Panc1 (cell line): ENCODE results near the gene TNFRSF21. TPM values are rescaled to one million over a fixed set of nuclear protein-coding genes. Genes with fewer than 3 reads are reported as not detected.

Experiments
- ATAC-seq: fragments of 200-7000 bp; cut with Tn5 transposase; 2 replicates; pipeline ENCODE4 v1.9.1; 2020; ENCODE audit warnings: mild to moderate bottlenecking, moderate library complexity
- BruUV-seq: library from RNA; stranded (reverse); fragments of 400-500 nt; replicated peaks from 2 replicates; lab custom pipeline; 2021; lab: Mats Ljungman, UMichigan
- CTCF ChIA-PET: fragments of 300-600 bp; sonication (Branson Sonifier 250); formaldehyde crosslinking; loops from one replicate; lab custom pipeline; 2022; ENCODE audit warnings: antibody characterized with exemption; lab: Charles Lee
- POLR2A ChIA-PET: fragments of 300-600 bp; sonication (Branson Sonifier 250); formaldehyde crosslinking; loops from one replicate; lab custom pipeline; 2022; ENCODE audit warnings: antibody characterized with exemption; lab: Charles Lee
- DNase-seq: peaks from one replicate; pipeline ENCODE4 v3.0.0-alpha.2; 2010; ENCODE audit warnings: low read depth, low spot score
- H3K27ac ChIP-seq: 2 replicates; pipeline ENCODE4 v1.5.1; 2011; ENCODE audit warnings: mild to moderate bottlenecking, low read length, inconsistent platforms
- H3K27me3 ChIP-seq: fragments of 200-500 bp; sonication (Bioruptor generic); 2 replicates; pipeline ENCODE4 v1.6.0; 2014; ENCODE audit warnings: low read length, inconsistent platforms; ENCODE audit not compliant: control insufficient read depth, insufficient read depth
- H3K36me3 ChIP-seq: fragments of 200-500 bp; sonication (Bioruptor generic); 2 replicates; pipeline ENCODE4 v1.5.1; 2014; ENCODE audit warnings: inconsistent platforms, mild to moderate bottlenecking, low read length, moderate library complexity; ENCODE audit not compliant: control insufficient read depth, insufficient read depth
- H3K4me1 ChIP-seq: 2 replicates; pipeline ENCODE4 v1.5.1; 2011; ENCODE audit warnings: inconsistent platforms, mild to moderate bottlenecking, low read length, moderate library complexity; ENCODE audit not compliant: control insufficient read depth, insufficient read depth
- H3K4me3 ChIP-seq, 2 experiments: 2 replicates each; pipeline ENCODE4 v1.5.1; 2011 to 2012; ENCODE audit warnings: low read depth in 2 of 2, low read length in 2 of 2, mild to moderate bottlenecking in 2 of 2, inconsistent platforms in 1 of 2, moderate library complexity in 1 of 2
- H3K9me3 ChIP-seq: fragments of 200-500 bp; sonication (Bioruptor generic); 2 replicates; pipeline ENCODE4 v1.5.1; 2014; ENCODE audit warnings: low read depth, mild to moderate bottlenecking, inconsistent platforms, low read length, moderate library complexity; ENCODE audit not compliant: control insufficient read depth, insufficient read depth
- CTCF ChIP-seq: fragments of 450-650 bp; IDR thresholded peaks from 2 replicates; pipeline ENCODE4 v1.5.1; 2017; ENCODE audit warnings: mild to moderate bottlenecking
- POLR2AphosphoS5 ChIP-seq: IDR thresholded peaks from 2 replicates; pipeline ENCODE4 v1.6.1; 2012; ENCODE audit warnings: mild to moderate bottlenecking, low read depth, low read length, moderate library complexity
- REST ChIP-seq, 2 experiments: IDR thresholded peaks; 2 replicates each; pipeline ENCODE4 v1.6.1; 2011 to 2012; ENCODE audit warnings: low read depth in 2 of 2, control low read depth in 1 of 2, low read length in 1 of 2, mild to moderate bottlenecking in 1 of 2, moderate library complexity in 1 of 2; ENCODE audit not compliant: insufficient read depth in 1 of 2
- SIN3A ChIP-seq: IDR thresholded peaks from 2 replicates; pipeline ENCODE4 v1.6.1; 2012; ENCODE audit warnings: low read depth, mild to moderate bottlenecking, low read length, moderate library complexity, borderline replicate concordance; ENCODE audit not compliant: insufficient read depth
- TCF7L2 ChIP-seq: IDR thresholded peaks from 2 replicates; pipeline ENCODE4 v1.6.1; 2011; ENCODE audit warnings: mild to moderate bottlenecking, low read depth, low read length, inconsistent platforms
- in situ Hi-C: cut with HindIII; loops from 2 replicates; pipeline ENCODE4 v1.10.0; 2016; ENCODE audit warnings: low sequenced_read_pairs, low pct_unique_long_range_greater_than_20kb
- intact Hi-C: fragments of 100-400 bp; cut with micrococcal nuclease; formaldehyde crosslinking; loops from one replicate; pipeline ENCODE4 v1.10.0; 2022; ENCODE audit not compliant: unreplicated experiment
- total RNA-seq: library from RNA; stranded (reverse); gene quantifications from one replicate; pipeline ENCODE4 v1.2.1, GENCODE V29; 2021; ENCODE audit not compliant: unreplicated experiment

Gene TNFRSF21
- total RNA-seq, 1 experiment from 2014 or later: 76.0 TPM

- intact Hi-C loops: no loop called here
- no peak for DNase-seq
- H3K27ac ChIP-seq: no peak overlapping the region
- TF ChIP-seq POLR2AphosphoS5: no peak
- TF ChIP-seq CTCF: no peak
- TF ChIP-seq TCF7L2: no peak
- no peak for TF ChIP-seq SIN3A
- TF ChIP-seq REST (IDR thresholded peaks at IDR 0.05; ENCODE audit: insufficient read depth in 1 of 2, low read depth in 2 of 2, low read length in 1 of 2): no peak
- H3K27me3 ChIP-seq: no peaks in the 10 kb centered on the region
- H3K4me3 ChIP-seq: no peak overlapping the region
- no TSS peak for BruUV-seq
- ChIA-PET CTCF (no interaction called here), POLR2A (no interaction called here)
- in situ Hi-C loops: no loop called here
- peaks cover 8% of the 10 kb centered on the region for H3K4me1 ChIP-seq
- ATAC-seq: no peak
- H3K36me3 ChIP-seq: peaks cover 3% of the 10 kb centered on the region; the same call in 1 of the 2 replicates
- no peaks in the 10 kb centered on the region for H3K9me3 ChIP-seq
Observed at GRCh38 chr6:47286301-47286700, 23.4 kb downstream of the TNFRSF21 start.

GRCh38 chr6:47283993-47284392, 25.7 kb downstream of the TNFRSF21 start:
- ChIA-PET CTCF (no interaction called here), POLR2A (no interaction called here)
- intact Hi-C loops (no loop called here), in situ Hi-C loops (no loop called here)
- H3K4me1 ChIP-seq: peaks cover 12% of the 10 kb centered on the region
- H3K27ac ChIP-seq: no peak overlapping the region
- no peak overlapping the region for H3K4me3 ChIP-seq
- DNase-seq: no peak
- no peaks in the 10 kb centered on the region for H3K27me3 ChIP-seq
- H3K36me3 ChIP-seq: peaks cover 3% of the 10 kb centered on the region; the same call in 1 of the 2 replicates
- no peaks in the 10 kb centered on the region for H3K9me3 ChIP-seq
- no TSS peak for BruUV-seq
- TF ChIP-seq POLR2AphosphoS5: no peak
- TF ChIP-seq TCF7L2: no peak
- no peak for TF ChIP-seq REST (IDR thresholded peaks at IDR 0.05; ENCODE audit: insufficient read depth in 1 of 2, low read depth in 2 of 2, low read length in 1 of 2)
- TF ChIP-seq CTCF: no peak
- no peak for TF ChIP-seq SIN3A
- no peak for ATAC-seq
